GM23338 (cell line): Measurements from ENCODE around the gene KRT79. TPM values are rescaled to one million over a fixed set of nuclear protein-coding genes. Genes with fewer than 3 reads are reported as not detected.

Experiments used
- ATAC-seq: fragments of 200-7000 bp; cut with Tn5 transposase; 3 replicates; pipeline ENCODE4 v1.9.1; 2020
- DNase-seq: peaks from one replicate; pipeline ENCODE4 v3.0.0-alpha.2; 2015; ENCODE audit warnings: low spot score
- H2AFZ ChIP-seq: fragments of 200-600 bp; sonication (generic); 2 replicates; pipeline ENCODE4 v1.8.0; 2016; ENCODE audit warnings: antibody characterized with exemption, mild to moderate bottlenecking, moderate library complexity
- H3F3A ChIP-seq: fragments of 200-600 bp; sonication (generic); replicated peaks from 2 replicates; pipeline ENCODE4 v1.8.0; 2017; ENCODE audit warnings: antibody characterized with exemption, mixed run types, low read depth
- H3K27ac ChIP-seq: fragments of 200-600 bp; sonication (generic); 2 replicates; pipeline ENCODE4 v1.6.1; 2016; ENCODE audit warnings: low read depth
- H3K27me3 ChIP-seq: fragments of 200-600 bp; sonication (generic); 2 replicates; pipeline ENCODE4 v1.8.0; 2016; ENCODE audit warnings: mild to moderate bottlenecking, mixed run types, moderate library complexity; ENCODE audit not compliant: insufficient read depth
- H3K36me3 ChIP-seq: fragments of 200-600 bp; sonication (generic); 2 replicates; pipeline ENCODE4 v1.8.0; 2016; ENCODE audit warnings: mild to moderate bottlenecking; ENCODE audit not compliant: insufficient read depth
- H3K4me1 ChIP-seq: fragments of 200-600 bp; sonication (generic); 2 replicates; pipeline ENCODE4 v1.8.0; 2016; ENCODE audit warnings: mild to moderate bottlenecking, moderate library complexity; ENCODE audit not compliant: insufficient read depth
- H3K4me2 ChIP-seq: fragments of 200-600 bp; sonication (generic); 2 replicates; pipeline ENCODE4 v1.7.1; 2017; ENCODE audit warnings: mixed run types
- H3K4me3 ChIP-seq: fragments of 200-600 bp; sonication (generic); 2 replicates; pipeline ENCODE4 v1.6.1; 2016; ENCODE audit warnings: mixed run types
- H3K79me2 ChIP-seq: fragments of 200-600 bp; sonication (generic); replicated peaks from 2 replicates; pipeline ENCODE4 v1.8.0; 2017; ENCODE audit warnings: mild to moderate bottlenecking; ENCODE audit not compliant: insufficient read depth
- H3K9me2 ChIP-seq: fragments of 200-600 bp; sonication (generic); 2 replicates; pipeline ENCODE4 v1.8.0; 2017; ENCODE audit not compliant: insufficient read depth
- H4K20me1 ChIP-seq: fragments of 200-600 bp; sonication (generic); replicated peaks from 2 replicates; pipeline ENCODE4 v1.8.0; 2017; ENCODE audit warnings: mild to moderate bottlenecking; ENCODE audit not compliant: insufficient read depth
- H3K27ac Mint-ChIP-seq: 2 replicates; pipeline ENCODE4 v1.8.0; 2020; ENCODE audit warnings: inconsistent platforms, mild to moderate bottlenecking, moderate library complexity, mixed read lengths
- H3K27me3 Mint-ChIP-seq: 3 replicates; pipeline ENCODE4 v1.8.0; 2022; ENCODE audit warnings: low read depth, mild to moderate bottlenecking, moderate library complexity, mixed read lengths, inconsistent platforms; ENCODE audit not compliant: insufficient read depth, poor library complexity
- H3K36me3 Mint-ChIP-seq: 3 replicates; pipeline ENCODE4 v1.8.0; 2021; ENCODE audit warnings: low read depth, mild to moderate bottlenecking, inconsistent platforms, moderate library complexity, mixed read lengths
- H3K4me1 Mint-ChIP-seq: 3 replicates; pipeline ENCODE4 v1.8.0; 2020; ENCODE audit warnings: mild to moderate bottlenecking, inconsistent platforms, mixed read lengths
- H3K4me3 Mint-ChIP-seq: 3 replicates; pipeline ENCODE4 v1.8.0; 2021; ENCODE audit warnings: moderate library complexity, mild to moderate bottlenecking, inconsistent platforms, mixed read lengths
- H3K9me3 Mint-ChIP-seq: 3 replicates; pipeline ENCODE4 v1.8.0; 2020; ENCODE audit warnings: moderate library complexity, mild to moderate bottlenecking, inconsistent platforms, mixed read lengths
- CREB1 ChIP-seq: fragments of 250-450 bp; sonication (Bioruptor Pico); IDR thresholded peaks from 2 replicates; pipeline ENCODE4 v1.5.0; 2020; ENCODE audit warnings: low read depth, mild to moderate bottlenecking, moderate library complexity
- CTCF ChIP-seq, 2 experiments: fragments of 200-600 bp in 1 of 2; sonication (generic) in 1 of 2; conservative IDR thresholded peaks; 2 replicates each; pipeline versions ENCODE4 v1.5.1 to v1.6.1; 2016 to 2017; ENCODE audit warnings: antibody characterized with exemption in 2 of 2, low read depth in 2 of 2, mild to moderate bottlenecking in 2 of 2, moderate library complexity in 1 of 2
- ETS1 ChIP-seq: IDR thresholded peaks from 2 replicates; pipeline ENCODE4 v1.6.1; 2016; ENCODE audit warnings: antibody characterized with exemption
- JUNB ChIP-seq: IDR thresholded peaks from one replicate; pipeline ENCODE4 v1.6.1; 2016; ENCODE audit warnings: antibody characterized with exemption; ENCODE audit not compliant: unreplicated experiment
- NANOG ChIP-seq: IDR thresholded peaks from 2 replicates; pipeline ENCODE4 v1.6.1; 2016; ENCODE audit warnings: antibody characterized with exemption, borderline replicate concordance
- POLR2AphosphoS5 ChIP-seq: IDR thresholded peaks from 2 replicates; pipeline ENCODE4 v1.6.1; 2016; ENCODE audit warnings: antibody characterized with exemption, low read depth
- ZNF114 ChIP-seq: fragments of 250-450 bp; sonication (Bioruptor Pico); IDR thresholded peaks from 2 replicates; pipeline ENCODE4 v1.5.0; 2020; ENCODE audit warnings: mild to moderate bottlenecking, moderate library complexity
- ZNF462 ChIP-seq: fragments of 250-450 bp; sonication (Bioruptor Pico); IDR thresholded peaks from 2 replicates; pipeline ENCODE4 v1.5.0; 2020; ENCODE audit warnings: mild to moderate bottlenecking, moderate library complexity
- polyA plus RNA-seq: library from polyadenylated mRNA; unstranded; fragments of >200 nt; fragmentation: Nextera tagmentation; extraction: Ambion mirVana; gene quantifications from 2 replicates; pipeline ENCODE4 v1.2.1, GENCODE V29; 2016
- total RNA-seq: library from RNA; depleted of rRNA; stranded (reverse); fragments of >200 nt; shearing (Covaris generic); gene quantifications from 2 replicates; pipeline ENCODE4 v1.2.3, GENCODE V29; 2014

Gene KRT79
- total and polyA plus RNA-seq, 2 experiments from 2014 or later = 0.21 TPM; not detected in 1

GRCh38 chr12:52870361-52871290 lies 36.5 kb upstream of the KRT79 start:
- no peak overlapping the region for H2AFZ ChIP-seq
- H3K27me3 ChIP-seq = peaks cover 19% of the 10 kb centered on the region
- DNase-seq (peak; percentile 85), ATAC-seq (peak; percentile 79)
- H3F3A ChIP-seq = 0 out of 2 replicates have a peak, but pooled peaks cover 3% of the 10 kb centered on the region
- H3K27me3 Mint-ChIP-seq = peaks cover 15% of the 10 kb centered on the region
- H3K4me1 ChIP-seq = no peaks in the 10 kb centered on the region; the same call in 1 of the 2 replicates
- peaks cover 17% of the 10 kb centered on the region for H3K4me1 Mint-ChIP-seq
- no peak overlapping the region for H3K4me3 Mint-ChIP-seq
- no peaks in the 10 kb centered on the region for H3K36me3 ChIP-seq
- no peak overlapping the region for H3K27ac ChIP-seq
- no peaks in the 10 kb centered on the region for H3K36me3 Mint-ChIP-seq
- H4K20me1 ChIP-seq = no peaks in the 10 kb centered on the region
- 0 out of 2 replicates have a peak overlapping the region, but pooled peaks have one; percentile 57 for H3K4me2 ChIP-seq
- no peaks in the 10 kb centered on the region for H3K79me2 ChIP-seq
- no peak for TF ChIP-seq POLR2AphosphoS5
- peak; percentile 87 to 93 for TF ChIP-seq CTCF (conservative IDR thresholded peaks at IDR 0.05; ENCODE audit: low read depth in 2 of 2)
- no peak overlapping the region for H3K4me3 ChIP-seq
- no peaks in the 10 kb centered on the region for H3K9me3 Mint-ChIP-seq
- no peak overlapping the region for H3K27ac Mint-ChIP-seq
- no peaks in the 10 kb centered on the region for H3K9me2 ChIP-seq

GRCh38 chr12:52867642-52868041 lies 33.5 kb upstream of the KRT79 start:
- no peaks in the 10 kb centered on the region for H4K20me1 ChIP-seq
- Mint-ChIP-seq H3K27me3 (peaks cover 10% of the 10 kb centered on the region), H3K9me3 (no peaks in the 10 kb centered on the region), H3K36me3 (no peaks in the 10 kb centered on the region), H3K27ac (no peak overlapping the region), H3K4me1 (peaks cover 6% of the 10 kb centered on the region; the same call in 2 of the 3 replicates), H3K4me3 (no peak overlapping the region)
- H3F3A ChIP-seq = no peaks in the 10 kb centered on the region
- no peaks in the 10 kb centered on the region for H3K4me1 ChIP-seq
- no peak overlapping the region for H3K4me2 ChIP-seq
- H3K79me2 ChIP-seq = no peaks in the 10 kb centered on the region
- H3K27ac ChIP-seq = no peak overlapping the region
- ATAC-seq (peak; percentile 33), DNase-seq (peak; percentile 54)
- no peaks in the 10 kb centered on the region for H3K36me3 ChIP-seq
- peak overlapping the region; percentile 76 for H2AFZ ChIP-seq
- no peaks in the 10 kb centered on the region for H3K27me3 ChIP-seq
- H3K9me2 ChIP-seq = no peaks in the 10 kb centered on the region
- no peak overlapping the region for H3K4me3 ChIP-seq
- TF ChIP-seq POLR2AphosphoS5 (no peak), CREB1 (CRISPR knock-in tag) (no peak), ZNF114 (CRISPR knock-in tag) (no peak), JUNB (no peak), ETS1 (no peak), NANOG (no peak), ZNF462 (CRISPR knock-in tag) (no peak)
